ENCODE data around the gene MEN1. TPM values are rescaled to one million over a fixed set of nuclear protein-coding genes. Genes with fewer than 3 reads are reported as not detected.

The MEN1 gene
- total RNA-seq, 2 donors from 2014 or later: 27.9 to 45.5 TPM

DNA sequence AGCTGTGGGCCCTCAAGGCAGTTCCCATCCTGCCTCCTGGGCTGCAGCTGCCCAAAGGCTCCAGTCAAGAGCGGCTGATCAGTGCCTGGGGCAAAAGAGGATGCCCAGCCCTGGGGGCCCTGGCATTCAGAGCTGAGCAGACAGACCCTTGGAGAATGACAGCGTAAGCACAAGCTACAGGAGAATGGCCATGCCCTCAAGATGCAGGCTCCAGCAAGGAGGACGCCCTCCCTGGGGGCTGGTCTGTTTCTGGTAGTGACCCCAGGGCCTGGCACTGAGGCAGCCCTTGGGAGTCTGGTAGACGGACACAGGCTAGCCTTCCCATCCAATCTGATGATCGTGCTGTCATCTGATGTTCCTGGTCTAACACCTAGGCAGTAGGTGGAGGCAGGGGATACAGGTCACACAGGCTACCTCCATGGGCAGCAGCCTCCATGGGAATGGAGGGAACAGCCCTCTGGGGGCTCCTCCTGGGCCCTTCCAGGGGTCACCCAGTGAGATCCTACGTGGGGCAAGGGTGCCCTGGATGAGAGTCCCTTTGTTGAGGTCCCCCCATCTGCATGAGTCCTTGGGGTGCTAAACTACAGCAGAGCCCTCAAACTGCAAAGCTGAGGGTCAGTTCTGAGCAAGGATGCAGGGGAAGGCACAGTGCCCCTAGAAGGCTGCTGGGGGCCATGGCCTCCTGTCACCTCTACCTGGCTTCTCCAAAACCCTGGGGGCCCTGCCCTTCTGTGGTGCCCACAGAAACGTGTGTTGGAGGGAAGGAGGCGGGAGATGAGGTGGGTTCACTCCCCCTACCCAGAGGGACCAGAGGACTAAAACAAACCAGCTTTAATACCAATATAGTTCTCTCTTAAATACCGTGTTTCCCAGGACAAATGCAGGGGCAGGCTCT lies 21.8 kb downstream of the MEN1 start:
- intact Hi-C loops (cut with DNase I): no loop called here
- DNase-seq (ENCODE audit: low spot score): no peak
- Histone ChIP-seq H3K27ac (no peak overlapping the region), H3K9me3 (no peaks in the 10 kb centered on the region), H3K4me3 (no peak overlapping the region), H3K36me3 (no peaks in the 10 kb centered on the region), H3K4me1 (replicated peaks) (no peaks in the 10 kb centered on the region), H3K27me3 (replicated peaks; ENCODE audit: insufficient read depth) (no peaks in the 10 kb centered on the region)
- no peak for TF ChIP-seq POLR2A (IDR thresholded peaks at IDR 0.05)
- TF ChIP-seq, protein P1, sequence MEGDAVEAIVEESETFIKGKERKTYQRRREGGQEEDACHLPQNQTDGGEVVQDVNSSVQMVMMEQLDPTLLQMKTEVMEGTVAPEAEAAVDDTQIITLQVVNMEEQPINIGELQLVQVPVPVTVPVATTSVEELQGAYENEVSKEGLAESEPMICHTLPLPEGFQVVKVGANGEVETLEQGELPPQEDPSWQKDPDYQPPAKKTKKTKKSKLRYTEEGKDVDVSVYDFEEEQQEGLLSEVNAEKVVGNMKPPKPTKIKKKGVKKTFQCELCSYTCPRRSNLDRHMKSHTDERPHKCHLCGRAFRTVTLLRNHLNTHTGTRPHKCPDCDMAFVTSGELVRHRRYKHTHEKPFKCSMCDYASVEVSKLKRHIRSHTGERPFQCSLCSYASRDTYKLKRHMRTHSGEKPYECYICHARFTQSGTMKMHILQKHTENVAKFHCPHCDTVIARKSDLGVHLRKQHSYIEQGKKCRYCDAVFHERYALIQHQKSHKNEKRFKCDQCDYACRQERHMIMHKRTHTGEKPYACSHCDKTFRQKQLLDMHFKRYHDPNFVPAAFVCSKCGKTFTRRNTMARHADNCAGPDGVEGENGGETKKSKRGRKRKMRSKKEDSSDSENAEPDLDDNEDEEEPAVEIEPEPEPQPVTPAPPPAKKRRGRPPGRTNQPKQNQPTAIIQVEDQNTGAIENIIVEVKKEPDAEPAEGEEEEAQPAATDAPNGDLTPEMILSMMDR (IDR thresholded peaks at IDR 0.05): no peak
- no peak for TF ChIP-seq POLR2AphosphoS5 (IDR thresholded peaks at IDR 0.05)
- WGBS: 79% methylated on average over 9 of the region's 9 CpGs

DNA sequence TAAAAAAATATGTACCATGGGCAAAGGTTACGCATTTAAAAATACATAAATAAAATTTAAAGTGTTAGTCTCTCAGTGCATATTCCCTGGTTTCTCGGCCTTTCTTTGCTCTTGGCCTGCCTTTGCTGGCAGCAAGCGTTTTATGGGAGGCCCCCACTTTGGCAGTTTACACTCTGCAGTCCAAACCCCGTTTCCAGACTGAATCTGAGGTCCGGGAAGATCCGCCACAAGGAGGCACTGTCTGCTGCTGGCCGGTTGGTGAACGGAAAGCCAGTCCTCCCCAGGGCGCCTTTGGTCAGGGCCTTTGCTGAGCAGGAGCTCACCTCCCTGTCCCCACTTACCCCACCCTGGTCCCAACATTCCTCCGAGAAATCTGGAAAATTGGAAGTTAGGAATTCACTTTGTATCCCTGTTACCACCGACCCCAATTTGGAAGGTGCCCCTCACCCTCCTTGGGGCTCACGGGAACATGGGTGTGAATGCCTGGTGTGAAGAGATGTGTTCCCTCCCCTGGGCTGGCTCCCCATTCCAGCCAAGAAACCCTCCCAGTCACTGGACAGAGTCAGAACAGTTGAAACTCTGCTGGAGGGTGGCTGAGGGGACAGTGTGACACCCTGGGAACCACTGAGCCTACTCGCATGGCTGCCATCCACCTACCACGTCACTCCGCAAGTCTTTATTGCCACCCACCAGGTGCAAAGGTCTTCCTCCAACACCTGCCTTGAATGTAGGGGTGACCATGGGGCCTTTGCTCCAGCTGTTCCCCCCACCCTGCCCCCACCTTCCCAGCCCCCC lies 22.6 kb downstream of the MEN1 start:
- Histone ChIP-seq H3K27ac (no peak overlapping the region), H3K36me3 (no peaks in the 10 kb centered on the region), H3K27me3 (replicated peaks; ENCODE audit: insufficient read depth) (no peaks in the 10 kb centered on the region), H3K4me3 (no peak overlapping the region), H3K9me3 (no peaks in the 10 kb centered on the region), H3K4me1 (replicated peaks) (no peaks in the 10 kb centered on the region)
- peak; percentile 50 for DNase-seq (ENCODE audit: low spot score)
- intact Hi-C loops (cut with DNase I): no loop called here
- TF ChIP-seq, protein P1 (IDR thresholded peaks at IDR 0.05): peak; percentile 31 to 70 (median 56)
- TF ChIP-seq POLR2A (IDR thresholded peaks at IDR 0.05): no peak
- 47% methylated on average over 15 of the region's 15 CpGs for WGBS

DNA sequence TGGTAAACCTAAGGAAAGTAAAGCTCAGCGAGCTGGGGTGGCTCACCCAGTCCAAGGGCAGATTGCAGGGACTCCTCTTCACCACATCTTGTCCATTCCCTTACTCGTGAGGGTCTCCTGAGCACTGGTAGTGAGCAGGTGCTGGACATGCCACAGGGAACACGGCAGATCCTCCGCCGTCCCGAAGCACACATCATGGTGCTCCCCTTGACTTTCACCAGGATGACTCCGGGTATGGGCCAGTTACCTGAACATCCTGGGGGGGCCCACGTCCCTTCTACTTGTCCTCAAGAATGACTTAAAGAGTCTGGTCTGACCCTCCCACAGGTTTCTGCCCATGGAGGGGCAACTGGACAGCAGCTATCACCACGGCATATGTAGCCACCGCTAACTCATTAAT lies 24.0 kb downstream of the MEN1 start:
- no peak for DNase-seq (ENCODE audit: low spot score)
- TF ChIP-seq POLR2A (IDR thresholded peaks at IDR 0.05): no peak
- TF ChIP-seq, protein P1 (IDR thresholded peaks at IDR 0.05): no peak
- no peak for TF ChIP-seq POLR2AphosphoS5 (IDR thresholded peaks at IDR 0.05)
- H3K36me3 ChIP-seq: no peaks in the 10 kb centered on the region
- no peak overlapping the region for H3K4me3 ChIP-seq
- no peaks in the 10 kb centered on the region for H3K9me3 ChIP-seq
- intact Hi-C loops (cut with DNase I): no loop called here
- no peaks in the 10 kb centered on the region for H3K4me1 ChIP-seq (replicated peaks)
- 87% methylated on average over 10 of the region's 10 CpGs for WGBS
- H3K27ac ChIP-seq: no peak overlapping the region
- H3K27me3 ChIP-seq (replicated peaks; ENCODE audit: insufficient read depth): no peaks in the 10 kb centered on the region

DNA sequence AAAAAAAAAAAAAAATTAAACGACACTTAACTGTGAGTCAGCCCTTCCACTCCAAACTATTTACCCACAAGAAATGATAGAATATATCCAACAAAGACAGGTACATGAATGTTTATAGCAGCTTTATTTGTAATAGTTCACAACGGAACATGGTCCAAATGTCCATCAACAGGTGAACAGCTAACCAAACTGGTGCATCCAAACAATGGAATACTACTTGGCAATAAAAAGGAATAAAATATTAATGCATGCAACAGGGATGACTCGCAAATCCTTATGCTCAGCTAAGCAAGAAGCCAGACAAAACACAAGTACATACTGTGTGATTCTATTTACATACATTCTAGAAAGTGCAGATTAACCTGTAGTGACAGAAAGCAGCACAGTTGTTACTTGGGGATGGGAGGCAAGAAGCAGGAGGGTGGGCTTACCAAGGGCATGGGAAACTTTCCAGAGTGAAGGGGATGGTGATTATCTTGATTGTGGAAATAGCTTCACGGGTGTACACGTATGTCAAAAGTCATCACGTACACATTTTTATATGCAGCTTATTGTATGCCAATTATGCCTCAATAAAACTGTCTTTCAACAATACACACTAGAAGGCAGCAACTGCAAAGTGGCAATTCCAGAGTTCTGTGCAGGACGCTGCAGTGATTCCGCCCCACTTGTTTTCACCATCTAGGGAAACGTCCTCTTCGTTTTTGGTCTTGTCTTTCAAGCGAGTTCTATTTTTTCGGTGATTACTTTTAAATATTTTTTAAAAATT lies 25.4 kb downstream of the MEN1 start:
- WGBS: 67% methylated on average over 12 of the region's 12 CpGs
- no peak for TF ChIP-seq POLR2A (IDR thresholded peaks at IDR 0.05)
- TF ChIP-seq, protein P1 (IDR thresholded peaks at IDR 0.05): no peak
- TF ChIP-seq POLR2AphosphoS5 (IDR thresholded peaks at IDR 0.05): no peak
- H3K27me3 ChIP-seq (replicated peaks; ENCODE audit: insufficient read depth): no peaks in the 10 kb centered on the region

More for the DNA sequence above, 25.4 kb downstream of the MEN1 start:
- intact Hi-C loops (cut with DNase I): no loop called here
- no peak overlapping the region for H3K4me3 ChIP-seq
- H3K27ac ChIP-seq: no peak overlapping the region
- H3K4me1 ChIP-seq (replicated peaks): no peaks in the 10 kb centered on the region
- DNase-seq (ENCODE audit: low spot score): no peak
- H3K36me3 ChIP-seq: no peaks in the 10 kb centered on the region
- H3K9me3 ChIP-seq: no peaks in the 10 kb centered on the region
